ENCODE measurements around the gene TTYH1. TPM values are rescaled to one million over a fixed set of nuclear protein-coding genes. Genes with fewer than 3 reads are reported as not detected.

TTYH1 gene
- total and polyA plus RNA-seq, 2 of the 8 experiments (the other 6 are each of a cell fraction or from before 2014, with no cell fraction given): 26.7 to 46.5 TPM

DNA sequence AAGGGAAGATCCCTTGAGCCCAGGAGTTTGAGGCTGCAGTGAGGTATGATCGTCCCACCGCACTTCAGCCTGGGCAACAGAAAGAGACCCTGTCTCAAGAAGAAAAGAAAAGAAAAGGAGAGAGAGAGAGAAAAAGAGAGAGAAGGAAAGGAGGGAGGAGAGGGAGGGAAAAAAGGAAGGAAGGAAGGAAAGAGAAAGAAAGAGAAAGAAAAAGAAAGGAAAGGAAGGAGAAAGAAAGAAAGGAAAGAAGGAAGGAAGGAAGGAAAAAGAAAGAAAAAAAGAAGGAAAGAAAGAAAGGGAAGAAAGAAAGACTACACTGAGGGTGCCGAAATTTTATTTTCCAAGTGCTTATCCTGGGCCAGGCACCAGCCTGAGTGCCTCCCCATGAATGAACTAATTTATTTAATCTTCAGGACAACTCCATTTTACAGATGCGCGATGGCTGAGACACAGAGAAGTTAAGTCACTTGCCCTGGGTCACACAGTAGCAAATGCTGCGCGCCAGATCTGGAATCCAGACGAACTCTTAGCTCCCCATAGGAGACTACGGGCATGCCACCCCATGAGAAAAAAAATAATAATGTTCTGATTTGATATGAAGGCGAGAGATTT, 55.1 kb downstream of the TTYH1 start:
- no peak overlapping the region for H3K18ac ChIP-seq (ENCODE audit: extremely low read depth, low read length)
- no peak overlapping the region for H2AK5ac ChIP-seq (ENCODE audit: low read depth, low read length)
- FAIRE-seq (no peak), DNase-seq (ENCODE audit: low read depth in 1 of 2, low spot score in 2 of 2) (no peak)
- H2BK15ac ChIP-seq (ENCODE audit: low read length): no peak overlapping the region
- no peaks in the 10 kb centered on the region for H3K9me3 ChIP-seq (ENCODE audit: insufficient read depth in 2 of 2, low read depth in 1 of 2, low read length in 1 of 2)
- H3K36me3 ChIP-seq (ENCODE audit: control insufficient read depth in 2 of 4, insufficient read depth in 4 of 4, low read length in 3 of 4): no peaks in the 10 kb centered on the region
- no peak overlapping the region for H2BK20ac ChIP-seq (ENCODE audit: low read length)
- H2BK12ac ChIP-seq (ENCODE audit: low read depth, low read length): 0 out of 2 replicates have a peak overlapping the region, but pooled peaks have one; percentile 30
- no peak overlapping the region for H2BK5ac ChIP-seq (ENCODE audit: low read depth, low read length)
- H3K14ac ChIP-seq (ENCODE audit: insufficient read length): no peak overlapping the region
- no peak overlapping the region for H4K5ac ChIP-seq (ENCODE audit: insufficient read length, low read depth, low read length)
- H3K27me3 ChIP-seq (replicated peaks in 1 of 4; ENCODE audit: control insufficient read depth in 3 of 4, extremely low read depth in 1 of 4, insufficient read depth in 3 of 4, low read length in 3 of 4): peaks cover 3 to 33% (median 23%) of the 10 kb centered on the region in 4 experiments
- ChIA-PET CTCF (ENCODE audit: partially characterized antibody) (interaction anchor here (0.6 to 1.2 kb wide), 3 partner anchors 8 to 1071 kb away, joined by 3 to 4 read pairs (median 4); no protein-coding TSS in a partner anchor), POLR2A (ENCODE audit: partially characterized antibody) (interaction anchor here (1.0 to 1.2 kb wide), 3 partner anchors 12 to 34 kb away, joined by 3 to 4 read pairs (median 3); no protein-coding TSS in a partner anchor)
- no peak for TF ChIP-seq CTBP2 (IDR thresholded peaks at IDR 0.05; ENCODE audit: borderline replicate concordance, insufficient read depth, insufficient read length, low read length)
- TF ChIP-seq TBP (IDR thresholded peaks at IDR 0.05; ENCODE audit: low read depth, low read length): no peak
- no peak for TF ChIP-seq BACH1 (IDR thresholded peaks at IDR 0.05; ENCODE audit: low read length)
- no peak for TF ChIP-seq CBX5 (IDR thresholded peaks at IDR 0.05; ENCODE audit: low read depth, low read length)
- TF ChIP-seq KDM1A (IDR thresholded peaks at IDR 0.05; ENCODE audit: borderline replicate concordance, low read length): no peak
- H4K91ac ChIP-seq (replicated peaks; ENCODE audit: insufficient read length, low read length): no peak overlapping the region
- H3K56ac ChIP-seq (replicated peaks; ENCODE audit: insufficient read length, low read depth, low read length): no peak overlapping the region
- H4K8ac ChIP-seq (ENCODE audit: extremely low read depth, insufficient read depth, low read length): no peak overlapping the region
- H3K23ac ChIP-seq (ENCODE audit: insufficient read length): no peak overlapping the region
- peak overlapping the region; percentile 69 to 76 for H3K4me2 ChIP-seq (ENCODE audit: insufficient read depth in 1 of 2, low read depth in 2 of 2, low read length in 2 of 2)
- H3K9ac ChIP-seq (replicated peaks in 1 of 4; ENCODE audit: extremely low read depth in 1 of 4, low read depth in 3 of 4, low read length in 3 of 4): no peak overlapping the region
- peaks cover 7% of the 10 kb centered on the region; the same call in 1 of the 2 replicates for H3K23me2 ChIP-seq (ENCODE audit: low read depth, low read length)
- H4K20me1 ChIP-seq (replicated peaks in 1 of 2; ENCODE audit: control insufficient read depth in 1 of 2, insufficient read depth in 2 of 2, low read length in 2 of 2): no peaks in the 10 kb centered on the region
- H3K79me2 ChIP-seq (ENCODE audit: control insufficient read depth in 1 of 2, insufficient read depth in 2 of 2, low read length in 2 of 2): no peaks in the 10 kb centered on the region
- H3K79me1 ChIP-seq (ENCODE audit: low read depth, low read length): no peaks in the 10 kb centered on the region
- H2BK120ac ChIP-seq (replicated peaks; ENCODE audit: low read depth, low read length): no peak overlapping the region
- WGBS, 2 experiments (ENCODE audit: extremely low coverage in 1 of 2, insufficient coverage in 1 of 2, insufficient read length in 1 of 2, insufficient replicate concordance in 2 of 2, low coverage in 1 of 2, low lambda C conversion rate in 2 of 2, missing lambda C conversion rate in 1 of 2): 82% methylated on average over 8 of the region's 10 CpGs; no CpG with 5 or more reads in 1 of the 2 experiments
- H3K4ac ChIP-seq (replicated peaks; ENCODE audit: insufficient read length, low read depth, low read length): no peak overlapping the region
- no peak overlapping the region for H3K27ac ChIP-seq (ENCODE audit: low read depth, low read length)
- H2AFZ ChIP-seq (ENCODE audit: low read length): no peak overlapping the region
- peaks cover 3 to 10% (median 3%) of the 10 kb centered on the region in 4 experiments; a peak in 6 of 7 replicates for H3K4me1 ChIP-seq (replicated peaks in 1 of 4; ENCODE audit: control insufficient read depth in 3 of 4, insufficient read depth in 4 of 4, low read length in 3 of 4)
- H3K4me3 ChIP-seq (ENCODE audit: extremely low read depth in 1 of 4, insufficient read depth in 2 of 4, low read depth in 3 of 4, low read length in 4 of 4): peak overlapping the region; percentile 21 to 59 (median 34); a peak in 5 of 8 replicates

Measured in H1 (cell line).